ENCODE data around the gene CARD9. TPM values are rescaled to one million over a fixed set of nuclear protein-coding genes. Genes with fewer than 3 reads are reported as not detected.

CARD9 gene
- total RNA-seq, 1 donor from 2014 or later = 15.0 TPM

DNA sequence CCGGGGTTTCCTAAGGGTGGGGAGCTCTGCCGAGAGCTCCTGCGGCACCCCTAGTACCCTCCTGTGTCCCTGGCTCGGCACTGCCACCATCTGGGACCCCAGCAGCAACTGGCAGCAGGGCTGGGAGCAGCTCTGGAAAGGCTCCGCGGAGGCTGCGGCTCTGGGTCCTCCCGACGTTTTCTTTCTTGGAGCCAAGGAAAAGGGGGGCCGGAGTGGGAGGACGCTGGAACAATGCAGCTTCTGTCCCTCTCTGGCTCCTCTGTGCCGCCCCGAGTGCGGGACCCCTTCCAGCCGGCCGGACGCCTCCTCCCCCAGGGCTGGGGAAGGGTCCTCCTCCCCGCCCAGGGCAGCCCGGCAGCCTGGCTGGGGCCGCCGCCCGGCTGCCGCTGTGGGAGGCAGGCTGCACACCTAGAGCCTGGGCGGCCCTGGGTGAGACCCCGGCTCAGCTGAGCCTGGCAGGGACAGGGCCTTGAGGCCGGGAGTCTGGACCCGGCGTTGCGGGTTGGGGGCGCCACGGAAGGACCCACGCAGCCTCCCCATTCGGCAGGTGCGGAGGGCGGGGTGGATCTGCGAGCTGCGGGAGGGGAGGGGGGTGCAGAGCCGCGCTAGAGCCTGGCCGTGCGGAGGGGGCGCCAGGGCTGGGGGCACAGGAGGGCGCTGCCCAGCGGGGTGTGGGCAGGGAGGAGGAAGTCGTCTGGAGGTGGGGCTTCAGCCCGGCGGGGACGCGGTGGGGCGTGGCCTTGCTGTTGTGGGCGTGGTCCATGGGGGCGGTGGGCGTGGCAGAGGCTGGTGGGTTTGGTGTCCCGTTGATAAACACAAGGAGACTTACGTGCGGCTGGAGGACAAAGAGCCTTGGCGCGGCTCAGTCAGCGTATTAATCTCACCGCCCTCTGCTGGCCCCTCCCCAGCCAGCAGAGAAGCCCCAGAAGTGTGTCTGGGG, 31.0 kb downstream of the CARD9 start:
- Histone ChIP-seq H3K36me3 (peaks cover 17% of the 10 kb centered on the region), H3K9me3 (no peaks in the 10 kb centered on the region), H3K27ac (peak overlapping the region; percentile 72), H3K27me3 (ENCODE audit: low read depth) (no peaks in the 10 kb centered on the region), H3K4me1 (peaks cover 49% of the 10 kb centered on the region), H3K4me3 (peak overlapping the region; percentile 49)
- intact Hi-C loops (cut with DNase I) = no loop called here
- TF ChIP-seq, protein P1, sequence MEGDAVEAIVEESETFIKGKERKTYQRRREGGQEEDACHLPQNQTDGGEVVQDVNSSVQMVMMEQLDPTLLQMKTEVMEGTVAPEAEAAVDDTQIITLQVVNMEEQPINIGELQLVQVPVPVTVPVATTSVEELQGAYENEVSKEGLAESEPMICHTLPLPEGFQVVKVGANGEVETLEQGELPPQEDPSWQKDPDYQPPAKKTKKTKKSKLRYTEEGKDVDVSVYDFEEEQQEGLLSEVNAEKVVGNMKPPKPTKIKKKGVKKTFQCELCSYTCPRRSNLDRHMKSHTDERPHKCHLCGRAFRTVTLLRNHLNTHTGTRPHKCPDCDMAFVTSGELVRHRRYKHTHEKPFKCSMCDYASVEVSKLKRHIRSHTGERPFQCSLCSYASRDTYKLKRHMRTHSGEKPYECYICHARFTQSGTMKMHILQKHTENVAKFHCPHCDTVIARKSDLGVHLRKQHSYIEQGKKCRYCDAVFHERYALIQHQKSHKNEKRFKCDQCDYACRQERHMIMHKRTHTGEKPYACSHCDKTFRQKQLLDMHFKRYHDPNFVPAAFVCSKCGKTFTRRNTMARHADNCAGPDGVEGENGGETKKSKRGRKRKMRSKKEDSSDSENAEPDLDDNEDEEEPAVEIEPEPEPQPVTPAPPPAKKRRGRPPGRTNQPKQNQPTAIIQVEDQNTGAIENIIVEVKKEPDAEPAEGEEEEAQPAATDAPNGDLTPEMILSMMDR (IDR thresholded peaks at IDR 0.05) = no peak
- peak; percentile 80 for ATAC-seq
- peak; percentile 89 for DNase-seq

DNA sequence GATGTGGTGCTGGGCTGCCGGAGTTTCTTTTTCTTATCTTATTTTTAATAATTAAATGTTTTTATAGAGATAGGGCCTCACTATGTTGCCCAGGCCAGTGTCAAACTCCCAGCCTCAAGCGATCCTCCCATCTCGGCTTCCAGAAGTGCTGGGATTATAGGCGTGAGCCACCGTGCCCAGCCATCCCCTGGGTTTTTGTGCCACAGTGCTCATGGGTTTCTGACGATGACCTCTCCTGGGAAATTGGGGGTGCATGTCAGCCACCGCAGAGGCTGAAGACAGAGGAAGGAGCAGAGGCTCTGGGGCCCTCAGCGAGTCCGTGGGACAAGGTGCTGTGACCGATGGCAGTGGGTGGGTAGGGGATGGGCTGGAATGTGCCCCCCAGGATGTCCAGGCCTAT, 31.7 kb downstream of the CARD9 start:
- TF ChIP-seq, protein P1 (IDR thresholded peaks at IDR 0.05) = no peak
- intact Hi-C loops (cut with DNase I) = no loop called here
- peaks cover 42% of the 10 kb centered on the region for H3K4me1 ChIP-seq
- no peaks in the 10 kb centered on the region for H3K9me3 ChIP-seq
- H3K4me3 ChIP-seq = no peak overlapping the region
- no peaks in the 10 kb centered on the region for H3K27me3 ChIP-seq (ENCODE audit: low read depth)
- H3K27ac ChIP-seq = peak overlapping the region; percentile 72
- no peak for ATAC-seq
- H3K36me3 ChIP-seq = peaks cover 23% of the 10 kb centered on the region
- no peak for DNase-seq

DNA sequence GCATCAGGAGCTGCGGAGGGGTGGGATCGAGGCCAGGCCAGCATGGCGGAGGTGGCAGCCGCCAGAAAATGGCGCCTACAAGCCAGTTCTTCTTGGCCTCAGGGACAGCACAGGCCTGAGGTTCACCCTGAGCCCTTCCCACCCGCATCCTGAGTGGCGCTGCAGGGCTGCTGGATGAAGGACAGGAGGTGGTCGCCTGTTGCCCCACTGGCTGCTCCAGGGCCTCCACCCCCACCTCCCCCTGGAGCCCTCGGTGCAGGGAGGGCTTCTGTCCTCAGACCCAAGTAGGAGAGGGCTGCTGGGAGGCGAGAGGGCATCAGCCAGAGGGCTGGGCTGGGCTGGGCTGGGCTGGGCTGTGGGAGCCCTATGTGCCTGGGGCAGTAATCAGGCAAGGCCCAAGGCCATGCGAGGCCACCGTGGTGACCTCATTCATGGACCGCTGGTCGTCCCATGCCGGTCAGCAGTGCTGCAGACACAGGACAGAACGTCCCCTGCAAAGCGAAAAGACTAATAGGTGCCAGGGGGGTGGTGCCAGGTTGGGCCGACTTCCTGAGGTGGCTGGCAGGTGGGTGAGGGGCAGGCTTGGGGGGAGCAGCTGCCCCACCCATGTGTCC, 32.3 kb downstream of the CARD9 start:
- DNase-seq = no peak
- peaks cover 37% of the 10 kb centered on the region for H3K4me1 ChIP-seq

DNA sequence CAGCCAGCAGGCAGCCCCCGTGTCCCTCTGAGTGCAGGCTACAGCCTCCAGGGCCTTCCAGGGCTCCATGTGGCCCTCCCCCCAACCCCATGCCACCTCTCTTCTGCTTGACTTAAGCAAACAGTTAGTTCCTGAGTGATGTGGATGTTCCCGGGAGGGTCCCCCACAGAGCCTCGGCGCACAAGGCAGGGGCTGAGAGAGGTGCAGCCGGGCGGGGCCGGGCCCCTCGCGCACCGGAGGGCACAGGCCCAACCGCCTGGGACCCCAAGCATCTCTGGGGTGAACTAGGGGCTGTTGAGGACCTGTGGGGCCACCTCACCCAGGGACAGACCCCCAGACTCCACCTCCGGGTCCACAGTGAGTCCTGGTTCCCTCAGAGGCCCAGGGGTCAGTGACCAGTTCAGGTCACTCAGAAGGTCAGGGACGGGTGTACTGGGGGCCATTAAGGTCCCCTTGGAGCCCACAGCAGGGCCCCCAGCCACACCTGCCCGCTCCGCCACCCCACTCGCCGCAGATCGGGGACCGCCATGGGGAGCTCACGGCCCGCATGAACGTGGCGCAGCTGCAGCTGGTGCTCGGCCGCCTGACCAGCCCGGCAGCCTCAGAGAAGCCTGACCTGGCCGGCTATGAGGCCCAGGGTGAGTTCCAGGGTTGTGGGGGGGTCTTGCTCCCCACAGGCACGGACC, 33.0 kb downstream of the CARD9 start:
- no peak for ATAC-seq

More for the DNA sequence above, 32.3 kb downstream of the CARD9 start:
- no peaks in the 10 kb centered on the region for H3K27me3 ChIP-seq (ENCODE audit: low read depth)
- H3K9me3 ChIP-seq = no peaks in the 10 kb centered on the region
- intact Hi-C loops (cut with DNase I) = no loop called here
- TF ChIP-seq, protein P1 (IDR thresholded peaks at IDR 0.05) = no peak
- no peak for ATAC-seq
- no peak overlapping the region for H3K27ac ChIP-seq
- H3K4me3 ChIP-seq = no peak overlapping the region
- peaks cover 29% of the 10 kb centered on the region for H3K36me3 ChIP-seq

DNA sequence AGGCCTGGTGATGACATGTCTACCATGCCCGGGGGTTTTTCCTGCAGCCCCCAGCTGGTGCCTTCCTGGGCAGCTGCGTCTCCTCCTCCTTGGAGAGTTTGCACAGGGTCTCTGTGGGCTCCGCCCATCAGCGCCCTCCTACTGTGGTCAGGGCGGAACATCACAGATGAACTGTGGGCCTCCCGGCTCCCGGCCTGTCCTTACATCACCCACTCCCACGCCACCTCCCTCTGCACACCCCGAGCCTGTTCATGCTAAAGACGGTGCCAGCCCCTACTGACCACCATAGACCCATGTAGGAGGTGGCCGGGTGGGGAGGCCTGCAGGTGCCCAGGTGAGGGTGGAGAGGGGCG, 33.5 kb downstream of the CARD9 start:
- ATAC-seq = no peak

More for the DNA sequence above, 33.0 kb downstream of the CARD9 start:
- Histone ChIP-seq H3K4me1 (peaks cover 30% of the 10 kb centered on the region), H3K27me3 (ENCODE audit: low read depth) (no peaks in the 10 kb centered on the region), H3K36me3 (peaks cover 29% of the 10 kb centered on the region), H3K27ac (no peak overlapping the region), H3K9me3 (no peaks in the 10 kb centered on the region), H3K4me3 (no peak overlapping the region)
- TF ChIP-seq, protein P1 (IDR thresholded peaks at IDR 0.05) = no peak
- intact Hi-C loops (cut with DNase I) = no loop called here
- DNase-seq = no peak

More for the DNA sequence above, 33.5 kb downstream of the CARD9 start:
- intact Hi-C loops (cut with DNase I) = no loop called here
- Histone ChIP-seq H3K27ac (no peak overlapping the region), H3K4me3 (no peak overlapping the region), H3K36me3 (peaks cover 29% of the 10 kb centered on the region), H3K9me3 (no peaks in the 10 kb centered on the region), H3K4me1 (peaks cover 25% of the 10 kb centered on the region), H3K27me3 (ENCODE audit: low read depth) (no peaks in the 10 kb centered on the region)
- no peak for DNase-seq
- TF ChIP-seq, protein P1 (IDR thresholded peaks at IDR 0.05) = no peak
